Tibial nerve (tissue), 4 donors: ENCODE data around the gene GAPDHS. TPM values are rescaled to one million over a fixed set of nuclear protein-coding genes. Genes with fewer than 3 reads are reported as not detected.

Experiments used
- DNase-seq, 2 donors: peaks; one replicate each; pipeline ENCODE4 v3.0.0-alpha.2; 2019; ENCODE audit warnings: low spot score in 2 of 2
- H3K27ac ChIP-seq, 4 donors: fragments of 200-600 bp; sonication (generic) in 3 of 4; one replicate each; pipeline ENCODE4 v1.5.1; 2017 to 2019; ENCODE audit warnings: mild to moderate bottlenecking in 1 of 4
- H3K27me3 ChIP-seq, 2 donors: fragments of 200-600 bp; sonication (generic) in 1 of 2; one replicate each; pipeline versions ENCODE4 v1.5.1 to v1.6.0; 2017 to 2019
- H3K36me3 ChIP-seq, 3 donors: fragments of 200-600 bp; sonication (generic); one replicate each; pipeline ENCODE4 v1.5.1; 2018 to 2019
- H3K4me1 ChIP-seq, 4 donors: fragments of 200-600 bp; sonication (generic) in 3 of 4; one replicate each; pipeline ENCODE4 v1.5.1; 2017 to 2019
- H3K4me3 ChIP-seq, 4 donors: fragments of 200-600 bp; sonication (generic) in 3 of 4; one replicate each; pipeline ENCODE4 v1.5.1; 2017 to 2019; ENCODE audit warnings: mild to moderate bottlenecking in 1 of 4, moderate library complexity in 1 of 4
- H3K9me3 ChIP-seq, 4 donors: fragments of 200-600 bp; sonication (generic) in 3 of 4; one replicate each; pipeline ENCODE4 v1.5.1; 2017 to 2019
- CTCF ChIP-seq, 5 experiments: fragments of 200-600 bp in 3 of 5; fragments of 450-650 bp in 2 of 5; sonication (generic) in 3 of 5; IDR thresholded peaks; one replicate each; pipeline ENCODE4 v1.5.1; 2016 to 2019; ENCODE audit warnings: antibody characterized with exemption in 5 of 5, mild to moderate bottlenecking in 3 of 5, moderate library complexity in 2 of 5
- EP300 ChIP-seq, 2 donors: sonication (generic); formaldehyde crosslinking; IDR thresholded peaks; one replicate each; pipeline ENCODE4 v1.6.1; 2017; ENCODE audit warnings: antibody characterized with exemption in 2 of 2, mild to moderate bottlenecking in 1 of 2
- POLR2A ChIP-seq, 2 donors: fragments of 450-650 bp; IDR thresholded peaks; one replicate each; pipeline ENCODE4 v1.6.1; 2017; ENCODE audit warnings: antibody characterized with exemption in 2 of 2, mild to moderate bottlenecking in 2 of 2, moderate library complexity in 2 of 2
- WGBS, 2 donors: methylation state at CpG; one replicate each; pipeline ENCODE4 v1.1.5; 2018; 5-methylcytosine and 5-hydroxymethylcytosine counted together
- total RNA-seq, 4 donors: library from RNA; depleted of rRNA; stranded (reverse); fragments of >200 nt; gene quantifications; one replicate each; pipeline ENCODE4 v1.1.0, GENCODE V29; 2016

Gene GAPDHS
- total RNA-seq, 4 donors from 2014 or later, result not detected

GRCh38 chr19:35560271-35560670 is 27.0 kb downstream of the GAPDHS start:
- Histone ChIP-seq H3K4me3 (no peak overlapping the region), H3K9me3 (no peaks in the 10 kb centered on the region), H3K4me1 (peaks cover 0 to 15% (median 2%) of the 10 kb centered on the region in 4 donors), H3K36me3 (no peaks in the 10 kb centered on the region), H3K27ac (no peak overlapping the region), H3K27me3 (peaks cover 0 to 66% of the 10 kb centered on the region in 2 donors)
- no peak for DNase-seq
- TF ChIP-seq CTCF (IDR thresholded peaks at IDR 0.05), result no peak
- no peak for TF ChIP-seq EP300 (IDR thresholded peaks at IDR 0.05)
- no peak for TF ChIP-seq POLR2A (IDR thresholded peaks at IDR 0.05)
- 89 to 90% methylated on average over 18 of the region's 18 CpGs for WGBS, 2 donors

- H3K36me3 ChIP-seq, result no peaks in the 10 kb centered on the region
- no peaks in the 10 kb centered on the region for H3K9me3 ChIP-seq
- TF ChIP-seq CTCF (IDR thresholded peaks at IDR 0.05), result no peak
- no peak for TF ChIP-seq EP300 (IDR thresholded peaks at IDR 0.05)
- TF ChIP-seq POLR2A (IDR thresholded peaks at IDR 0.05), result no peak
- 58 to 70% methylated on average over 6 of the region's 6 CpGs for WGBS, 2 donors
- no peak overlapping the region for H3K27ac ChIP-seq
- DNase-seq, result no peak
- H3K4me1 ChIP-seq, result peaks cover 0 to 15% (median 2%) of the 10 kb centered on the region in 4 donors
- H3K4me3 ChIP-seq, result no peak overlapping the region
- peaks cover 0 to 66% of the 10 kb centered on the region in 2 donors for H3K27me3 ChIP-seq
Observed at GRCh38 chr19:35560677-35561076, 27.4 kb downstream of the GAPDHS start.

- 74 to 89% methylated on average over 6 of the region's 6 CpGs for WGBS, 2 donors
- H3K4me1 ChIP-seq, result peaks cover 0 to 15% (median 2%) of the 10 kb centered on the region in 4 donors
- H3K27me3 ChIP-seq, result peaks cover 0 to 66% of the 10 kb centered on the region in 2 donors
- H3K9me3 ChIP-seq, result no peaks in the 10 kb centered on the region
- H3K4me3 ChIP-seq, result no peak overlapping the region
- H3K36me3 ChIP-seq, result no peaks in the 10 kb centered on the region
- no peak overlapping the region for H3K27ac ChIP-seq
- no peak for TF ChIP-seq EP300 (IDR thresholded peaks at IDR 0.05)
- no peak for TF ChIP-seq CTCF (IDR thresholded peaks at IDR 0.05)
- no peak for DNase-seq
Observed at GRCh38 chr19:35561436-35561835, 28.2 kb downstream of the GAPDHS start.

GRCh38 chr19:35562336-35562735 is 29.1 kb downstream of the GAPDHS start:
- no peak for DNase-seq
- Histone ChIP-seq H3K27me3 (peaks cover 0 to 63% of the 10 kb centered on the region in 2 donors), H3K9me3 (no peaks in the 10 kb centered on the region), H3K4me3 (no peak overlapping the region), H3K36me3 (no peaks in the 10 kb centered on the region), H3K27ac (no peak overlapping the region), H3K4me1 (peaks cover 0 to 15% (median 2%) of the 10 kb centered on the region in 4 donors)
- TF ChIP-seq EP300 (IDR thresholded peaks at IDR 0.05) (no peak), POLR2A (IDR thresholded peaks at IDR 0.05) (no peak), CTCF (IDR thresholded peaks at IDR 0.05) (no peak)
- 54 to 57% methylated on average over 17 of the region's 17 CpGs for WGBS, 2 donors

- peaks cover 0 to 59% of the 10 kb centered on the region in 2 donors for H3K27me3 ChIP-seq
- WGBS, 2 donors, result 54 to 60% methylated on average over 2 of the region's 2 CpGs
- no peak overlapping the region for H3K27ac ChIP-seq
- H3K9me3 ChIP-seq, result no peaks in the 10 kb centered on the region
- H3K36me3 ChIP-seq, result no peaks in the 10 kb centered on the region
- TF ChIP-seq CTCF (IDR thresholded peaks at IDR 0.05) (no peak), EP300 (IDR thresholded peaks at IDR 0.05) (no peak), POLR2A (IDR thresholded peaks at IDR 0.05) (no peak)
- H3K4me1 ChIP-seq, result peaks cover 0 to 10% (median 2%) of the 10 kb centered on the region in 4 donors
- no peak overlapping the region for H3K4me3 ChIP-seq
- DNase-seq, result no peak
Observed at GRCh38 chr19:35562776-35563175, 29.5 kb downstream of the GAPDHS start.
